NCI-H1105 (cell line): ENCODE data around the gene MORF4L2.

Source experiments
- DNase-seq: peaks from one replicate; lab custom pipeline; 2025; lab: John Stamatoyannopoulos, UW

MORF4L2 gene

GRCh38 chrX:103686199-103687072 lies at the start of gene MORF4L2:
Gene MORF4L2 (minus strand): TSS chrX:103686699. CDS start chrX:103677027, 9,672 bp downstream.
- DNase-seq = peak; percentile 92

DNA sequence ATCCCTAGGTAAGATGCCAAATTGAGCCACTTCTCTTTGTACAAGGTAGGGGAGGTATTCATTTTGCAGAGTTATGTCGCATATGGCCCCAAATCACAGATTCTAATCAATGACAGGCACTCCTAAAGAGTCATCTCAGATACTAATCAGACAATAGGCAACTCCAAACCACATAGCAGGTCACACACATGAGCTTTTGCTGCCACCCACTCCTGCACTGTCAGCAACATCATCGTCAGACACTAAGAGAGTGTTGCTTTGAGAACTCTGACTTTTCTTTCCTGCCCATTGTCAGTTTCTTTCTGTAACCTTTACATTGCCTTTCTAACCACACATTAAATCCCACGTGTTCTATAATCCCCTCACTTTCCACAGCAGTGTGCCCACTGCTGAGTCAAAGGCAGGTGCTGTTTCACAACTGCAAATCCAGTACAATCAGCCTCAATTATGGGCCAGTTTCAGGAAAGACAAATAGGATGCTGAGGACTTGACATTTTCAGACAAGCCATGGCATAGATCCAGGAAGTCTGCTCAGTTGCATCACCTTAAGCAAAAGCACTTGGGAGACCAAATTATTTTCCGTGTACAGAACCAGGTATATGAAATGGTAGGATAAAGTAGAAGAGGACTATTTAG lies 47.7 kb upstream of the MORF4L2 start:
- no peak for DNase-seq

- no peak for DNase-seq
Measured at GRCh38 chrX:103733017-103733416, 46.5 kb upstream of the MORF4L2 start.

DNA sequence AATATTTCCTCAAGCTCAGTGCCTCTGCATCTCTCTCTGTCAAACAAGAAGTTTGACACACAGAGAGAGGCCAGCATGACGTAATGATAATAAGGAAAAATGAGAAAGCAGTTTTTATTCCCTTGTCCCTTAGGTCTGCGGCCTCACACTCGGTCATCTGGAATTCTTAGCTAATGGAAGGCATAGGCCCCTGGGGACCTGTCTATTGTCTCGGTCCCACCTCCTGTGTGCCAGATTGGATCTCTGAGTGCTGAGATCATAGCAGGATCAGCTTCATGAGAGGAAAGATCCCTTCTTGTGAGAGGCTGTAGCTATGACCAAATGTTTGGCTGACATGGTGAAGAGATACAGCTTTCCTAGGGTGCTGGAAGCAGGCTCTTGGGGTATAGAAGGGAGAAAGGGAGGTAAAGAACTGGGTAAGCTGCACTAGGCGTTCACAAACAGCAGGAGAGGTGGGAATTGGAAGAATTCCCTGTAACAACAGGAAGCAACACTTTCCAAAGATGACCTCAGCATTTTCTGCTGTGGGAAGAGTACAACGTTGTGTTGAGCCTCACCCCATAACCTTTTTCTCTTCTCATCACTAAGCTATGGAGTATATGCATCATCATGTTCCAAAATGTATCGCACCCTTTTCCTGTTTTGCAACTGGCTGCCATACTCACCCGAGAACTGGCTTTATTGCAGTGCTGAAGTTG lies 44.4 kb upstream of the MORF4L2 start:
- no peak for DNase-seq

DNA sequence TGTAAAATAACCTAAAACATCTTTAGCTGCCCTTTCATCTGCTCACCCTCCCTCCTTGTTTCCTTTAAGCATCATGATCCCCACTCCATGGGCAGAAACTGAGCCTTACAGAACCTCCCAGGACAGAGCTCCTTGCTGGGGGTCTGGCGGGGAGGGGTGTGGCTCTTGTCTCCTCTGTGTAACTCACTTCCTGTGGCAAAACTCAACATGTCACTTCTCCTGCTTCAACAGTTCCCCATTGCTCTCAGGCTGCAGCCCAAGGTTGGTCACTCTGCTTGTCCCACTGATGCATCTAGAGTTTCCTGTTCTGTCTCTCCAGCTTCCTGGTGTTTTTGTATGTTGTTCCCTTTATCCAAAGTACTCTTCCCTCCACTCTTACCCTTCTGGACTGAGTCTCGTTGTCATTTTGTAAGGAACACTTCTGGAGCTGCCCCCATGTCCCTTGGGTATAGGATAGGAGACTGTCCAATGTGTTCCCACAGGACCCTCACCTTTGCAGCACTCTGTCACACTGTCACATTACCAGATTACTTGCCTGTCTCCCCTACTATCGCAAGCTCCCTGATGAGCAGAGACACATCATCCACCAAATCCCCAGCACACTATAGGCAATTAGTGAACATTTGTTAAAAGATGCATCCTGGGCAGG lies 43.8 kb upstream of the MORF4L2 start:
- DNase-seq = no peak

DNA sequence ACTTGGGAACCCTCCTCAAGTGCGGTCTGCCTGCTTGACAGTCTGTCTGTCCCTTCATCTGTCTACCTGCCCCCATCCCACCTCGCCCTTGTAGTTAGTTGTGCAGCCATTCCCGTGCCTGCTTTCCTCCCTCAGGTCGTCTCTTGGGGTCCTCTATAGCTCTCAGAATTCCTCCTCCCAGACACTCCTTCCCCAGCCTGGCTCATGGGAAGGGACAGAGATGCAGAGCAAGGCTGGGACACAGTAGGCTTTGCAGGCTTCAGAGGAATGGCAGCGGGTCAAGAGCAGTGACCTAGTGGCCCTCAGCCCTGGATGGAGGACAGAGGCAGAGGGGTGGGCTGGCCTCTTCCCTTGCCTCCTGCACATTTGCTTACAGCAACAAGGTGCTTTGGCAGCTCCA lies 42.5 kb upstream of the MORF4L2 start:
- DNase-seq = no peak

GRCh38 chrX:103727115-103727514 lies 40.6 kb upstream of the MORF4L2 start:
- DNase-seq = no peak

DNA sequence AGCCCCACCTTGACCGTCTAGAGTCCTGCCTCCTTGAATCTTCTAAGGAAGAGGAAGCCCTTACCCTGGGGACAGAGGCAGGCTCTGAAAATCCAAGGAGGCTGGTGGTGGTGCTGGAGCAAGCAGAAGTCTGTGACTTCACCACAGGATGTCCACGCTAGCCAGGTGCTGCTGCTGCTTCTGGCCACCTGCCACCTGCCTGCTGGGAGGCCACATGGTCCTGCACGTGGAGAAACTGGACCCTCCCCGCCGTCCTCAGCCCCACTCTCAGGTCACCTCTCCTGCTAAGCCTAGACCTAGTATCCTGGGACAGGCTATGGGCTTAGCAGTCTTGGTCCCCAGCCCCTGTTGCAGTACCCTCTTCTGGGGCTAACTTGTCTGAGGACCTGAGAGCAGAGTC lies 40.0 kb upstream of the MORF4L2 start:
- no peak for DNase-seq

GRCh38 chrX:103722505-103722904 lies 36.0 kb upstream of the MORF4L2 start:
- no peak for DNase-seq

DNA sequence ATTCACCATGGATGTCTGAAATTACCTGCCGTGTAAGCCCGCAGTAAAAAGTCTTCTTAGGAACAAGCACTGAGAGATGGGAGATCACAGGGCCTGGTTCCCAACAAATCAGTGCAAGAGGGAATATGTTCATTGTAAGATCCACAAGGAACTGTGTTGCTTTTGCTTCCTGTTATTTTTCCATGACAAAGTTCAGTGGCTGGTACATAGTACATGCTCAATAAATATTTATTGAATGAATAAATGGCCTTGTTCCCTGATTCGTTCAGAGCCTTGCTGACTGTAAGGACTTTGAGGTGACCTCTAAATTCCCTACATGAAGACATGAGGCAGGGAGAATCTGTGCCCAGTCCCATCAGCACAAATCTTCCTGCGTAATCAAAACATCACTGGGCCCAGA lies 31.6 kb upstream of the MORF4L2 start:
- no peak for DNase-seq

GRCh38 chrX:103716962-103717361 lies 30.5 kb upstream of the MORF4L2 start:
- no peak for DNase-seq

DNA sequence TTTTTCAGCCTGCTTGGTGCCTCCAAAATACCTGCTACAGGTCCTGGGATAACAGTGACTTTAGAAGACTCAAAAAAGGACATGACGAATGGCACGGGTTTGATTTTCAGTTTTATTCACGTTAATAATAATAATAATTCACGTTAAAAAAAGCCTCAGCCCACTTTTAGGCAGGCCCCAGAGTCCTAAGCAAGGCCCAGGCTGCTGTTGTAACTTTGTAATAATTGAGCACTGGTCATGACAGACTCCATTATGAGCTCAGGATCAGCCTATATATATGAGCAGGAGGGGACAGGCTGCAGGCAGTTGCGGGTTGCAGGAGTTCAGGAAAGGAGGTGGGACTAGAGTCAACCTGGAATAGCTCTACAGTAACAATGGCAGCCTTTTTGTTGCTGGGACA lies 24.1 kb upstream of the MORF4L2 start, which contains the start of gene TMEM31:
TMEM31 (plus strand) TSS at position 301 of the 400 bp plus-strand sequence. CDS start 1,350 bp downstream, outside the sequence.
- DNase-seq = no peak

DNA sequence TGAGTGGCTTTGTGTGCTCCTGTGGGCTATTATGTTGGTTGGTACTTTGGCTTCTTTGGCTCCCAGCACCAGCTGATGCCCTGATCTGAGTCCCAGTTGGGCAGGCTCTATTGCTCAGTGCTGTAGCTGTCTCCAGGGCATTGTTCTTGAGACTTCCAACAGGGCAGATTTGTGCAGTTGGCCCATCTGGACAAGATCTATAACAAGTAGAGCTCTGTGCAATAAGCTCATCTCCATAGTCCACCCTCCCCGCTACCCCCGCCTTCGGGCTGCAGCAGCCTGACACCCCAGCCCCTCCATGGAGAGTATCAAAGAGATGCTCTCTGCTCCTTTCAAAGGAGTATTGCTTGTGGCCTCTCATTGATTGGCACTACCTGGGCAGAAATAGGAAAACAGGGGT lies 18.4 kb upstream of the MORF4L2 start:
- DNase-seq = no peak

- DNase-seq = no peak
Measured at GRCh38 chrX:103699243-103699642, 12.7 kb upstream of the MORF4L2 start.

GRCh38 chrX:103697687-103698086 lies 11.2 kb upstream of the MORF4L2 start:
- no peak for DNase-seq

GRCh38 chrX:103691059-103691458 lies 4.6 kb upstream of the MORF4L2 start:
- DNase-seq = no peak

DNA sequence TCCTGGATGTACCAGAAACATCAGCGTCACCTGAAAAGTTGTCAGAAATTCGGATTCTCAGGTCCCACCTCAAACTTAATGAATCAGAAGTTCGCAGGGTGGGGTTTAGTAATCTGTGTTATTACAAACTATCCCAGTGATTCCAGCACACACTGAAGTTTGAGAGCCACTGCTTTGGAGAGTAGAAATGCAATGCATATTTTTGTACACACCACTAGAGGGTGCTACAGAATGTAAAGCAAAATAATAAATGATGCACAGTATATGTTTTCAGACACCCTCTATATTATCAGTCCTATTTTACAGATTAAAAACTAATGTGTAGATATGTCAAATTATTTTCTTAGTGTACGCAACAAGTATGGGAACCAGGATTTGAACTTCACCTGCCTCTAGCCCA lies 2.4 kb upstream of the MORF4L2 start:
- peak; percentile 4 for DNase-seq

DNA sequence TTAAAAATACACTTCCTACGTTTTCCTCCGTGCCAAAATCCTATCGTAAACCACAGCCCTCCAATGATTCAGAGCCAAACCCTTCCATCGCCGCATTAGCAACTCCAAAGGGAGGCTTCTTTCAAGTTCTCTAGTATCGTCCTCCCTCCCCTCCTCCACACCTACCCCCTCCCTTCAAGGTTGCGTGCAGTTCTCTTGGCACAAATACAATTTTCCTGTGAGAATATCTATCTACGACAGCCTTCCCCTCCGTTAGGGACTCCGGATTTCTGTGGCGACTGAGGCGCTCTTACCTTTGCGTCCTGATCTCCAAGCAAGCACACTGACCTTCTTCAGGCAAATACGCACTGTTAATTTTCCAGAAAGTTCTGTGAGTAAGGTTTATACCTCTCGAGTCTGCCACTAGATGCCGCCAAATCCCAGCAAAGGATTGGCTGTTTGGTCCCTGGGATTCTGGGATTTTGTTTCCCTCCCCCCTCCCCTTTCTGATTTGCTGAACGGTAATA lies 1.2 kb upstream of the MORF4L2 start:
- peak; percentile 64 for DNase-seq

- peak; percentile 35 for DNase-seq
Measured at GRCh38 chrX:103687073-103687695, 685 bp upstream of the MORF4L2 start.

DNA sequence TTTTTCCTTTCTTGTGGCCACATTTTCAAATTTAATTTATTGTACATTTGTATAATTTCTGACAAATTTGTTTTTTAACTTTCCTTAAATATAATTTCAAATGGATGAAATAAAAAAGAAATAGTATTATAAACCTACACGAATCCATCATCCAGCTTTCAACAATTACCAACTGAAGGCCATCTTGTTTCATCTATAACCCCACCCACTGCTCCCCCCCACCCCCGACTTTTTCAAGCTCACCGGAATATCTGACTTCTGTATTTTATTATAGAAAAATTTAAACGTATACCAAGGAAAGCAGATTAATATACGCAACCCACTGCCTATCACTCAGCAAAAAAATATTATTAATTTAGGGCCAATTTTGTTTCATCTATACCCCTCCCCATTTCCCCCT lies 1.1 kb downstream of the MORF4L2 start:
- DNase-seq = no peak

GRCh38 chrX:103681443-103681842 lies 5.1 kb downstream of the MORF4L2 start:
- no peak for DNase-seq
